GM23248 (cell line): ENCODE results near the gene ATG9B. TPM values are rescaled to one million over a fixed set of nuclear protein-coding genes. Genes with fewer than 3 reads are reported as not detected.

Experiments used
- DNase-seq: peaks from one replicate; pipeline ENCODE4 v3.0.0-alpha.2; 2015
- H2AFZ ChIP-seq: fragments of 200-600 bp; sonication (generic); 2 replicates; pipeline ENCODE4 v1.6.1; 2016; ENCODE audit warnings: antibody characterized with exemption
- H3F3A ChIP-seq: fragments of 200-600 bp; sonication (generic); 2 replicates; pipeline ENCODE4 v1.6.1; 2016; ENCODE audit warnings: mild to moderate bottlenecking, antibody characterized with exemption, mixed run types; ENCODE audit not compliant: insufficient read depth
- H3K27ac ChIP-seq: fragments of 200-600 bp; sonication (generic); 2 replicates; pipeline ENCODE4 v1.5.1; 2016; ENCODE audit warnings: mild to moderate bottlenecking
- H3K27me3 ChIP-seq: fragments of 200-600 bp; sonication (generic); replicated peaks from 2 replicates; pipeline ENCODE4 v1.6.1; 2016; ENCODE audit warnings: mild to moderate bottlenecking; ENCODE audit not compliant: insufficient read depth
- H3K36me3 ChIP-seq: fragments of 200-600 bp; sonication (generic); 2 replicates; pipeline ENCODE4 v1.6.1; 2016; ENCODE audit warnings: low read depth, mild to moderate bottlenecking
- H3K4me1 ChIP-seq: fragments of 200-600 bp; sonication (generic); 2 replicates; pipeline ENCODE4 v1.6.1; 2016; ENCODE audit warnings: mild to moderate bottlenecking; ENCODE audit not compliant: insufficient read depth
- H3K4me2 ChIP-seq: fragments of 200-600 bp; sonication (generic); one replicate; pipeline ENCODE4 v1.6.1; 2016; ENCODE audit warnings: mild to moderate bottlenecking; ENCODE audit not compliant: unreplicated experiment
- H3K4me3 ChIP-seq: fragments of 200-600 bp; sonication (generic); 2 replicates; pipeline ENCODE4 v1.5.1; 2016; ENCODE audit warnings: mild to moderate bottlenecking
- H3K79me2 ChIP-seq: fragments of 200-600 bp; sonication (generic); 2 replicates; pipeline ENCODE4 v1.6.1; 2016; ENCODE audit warnings: mild to moderate bottlenecking; ENCODE audit not compliant: insufficient read depth
- H3K9ac ChIP-seq: fragments of 200-600 bp; sonication (generic); 2 replicates; pipeline ENCODE4 v1.6.1; 2016; ENCODE audit warnings: mild to moderate bottlenecking
- H3K9me2 ChIP-seq: fragments of 200-600 bp; sonication (generic); 2 replicates; pipeline ENCODE4 v1.6.1; 2016; ENCODE audit warnings: mixed run types, mild to moderate bottlenecking, moderate library complexity; ENCODE audit not compliant: insufficient read depth
- H3K9me3 ChIP-seq: fragments of 200-600 bp; sonication (generic); one replicate; pipeline ENCODE4 v1.6.1; 2017; ENCODE audit warnings: low read depth
- H4K20me1 ChIP-seq: fragments of 200-600 bp; sonication (generic); 2 replicates; pipeline ENCODE4 v1.6.0; 2016; ENCODE audit not compliant: insufficient read depth
- EZH2 ChIP-seq: fragments of 200-600 bp; sonication (generic); IDR thresholded peaks from 2 replicates; pipeline ENCODE4 v1.6.1; 2018; ENCODE audit warnings: antibody characterized with exemption, mild to moderate bottlenecking; ENCODE audit not compliant: insufficient read depth, poor library complexity, severe bottlenecking
- EZH2phosphoT487 ChIP-seq: fragments of 200-600 bp; sonication (generic); IDR thresholded peaks from 2 replicates; pipeline ENCODE4 v1.6.1; 2018; ENCODE audit warnings: antibody characterized with exemption, moderate library complexity, mild to moderate bottlenecking, low read depth; ENCODE audit not compliant: insufficient read depth
- WGBS, 2 experiments: methylation state at CpG; one replicate each; pipeline ENCODE4 v1.1.6; 2015 to 2017; ENCODE audit warnings: low lambda C conversion rate in 2 of 2, low coverage in 1 of 2; ENCODE audit errors: missing lambda C conversion rate in 2 of 2; 5-methylcytosine and 5-hydroxymethylcytosine counted together
- in situ Hi-C: fragments of 300-500 bp; cut with MboI; formaldehyde crosslinking; loops from 2 replicates; pipeline ENCODE4 v1.15.0; 2020
- polyA plus RNA-seq: library from polyadenylated mRNA; unstranded; fragments of >200 nt; fragmentation: Nextera tagmentation; extraction: Ambion mirVana; gene quantifications from 2 replicates; pipeline ENCODE4 v1.2.1, GENCODE V29; 2016
- total RNA-seq: library from RNA; depleted of rRNA; stranded (reverse); fragments of >200 nt; shearing (Covaris generic); gene quantifications from 2 replicates; pipeline ENCODE4 v1.2.3, GENCODE V29; 2014

The ATG9B gene
- total and polyA plus RNA-seq, 2 experiments from 2014 or later, result 0.79 TPM; not detected in 1

GRCh38 chr7:151034312-151035025 is 10.2 kb upstream of the ATG9B start:
- Histone ChIP-seq H3K4me2 (no peak overlapping the region), H3K4me1 (peaks cover 16% of the 10 kb centered on the region), H2AFZ (no peak overlapping the region), H3K9ac (no peak overlapping the region), H3K27ac (no peak overlapping the region), H3K79me2 (peaks cover 19% of the 10 kb centered on the region), H3K27me3 (no peaks in the 10 kb centered on the region), H3K9me3 (no peaks in the 10 kb centered on the region), H3F3A (peaks cover 12% of the 10 kb centered on the region), H3K36me3 (no peaks in the 10 kb centered on the region), H3K4me3 (no peak overlapping the region), H4K20me1 (no peaks in the 10 kb centered on the region), H3K9me2 (no peaks in the 10 kb centered on the region)
- in situ Hi-C loops, result no loop called here
- WGBS, 2 experiments, result 88% methylated on average over 21 of the region's 21 CpGs
- TF ChIP-seq EZH2phosphoT487 (no peak), EZH2 (no peak)
- DNase-seq, result no peak

GRCh38 chr7:151033864-151034249 is 9.6 kb upstream of the ATG9B start:
- H3K27ac ChIP-seq, result no peak overlapping the region
- TF ChIP-seq EZH2, result no peak
- no peak for TF ChIP-seq EZH2phosphoT487
- no peak for DNase-seq
- peaks cover 16% of the 10 kb centered on the region for H3K4me1 ChIP-seq
- H3K4me3 ChIP-seq, result no peak overlapping the region
- no peak overlapping the region for H3K9ac ChIP-seq
- H3K9me3 ChIP-seq, result no peaks in the 10 kb centered on the region
- peaks cover 26% of the 10 kb centered on the region for H3K79me2 ChIP-seq
- H4K20me1 ChIP-seq, result no peaks in the 10 kb centered on the region
- no peak overlapping the region for H3K4me2 ChIP-seq
- H3K27me3 ChIP-seq, result no peaks in the 10 kb centered on the region
- 89 to 92% methylated on average over 5 of the region's 5 CpGs for WGBS, 2 experiments
- H3K9me2 ChIP-seq, result no peaks in the 10 kb centered on the region
- in situ Hi-C loops, result no loop called here
- H3F3A ChIP-seq, result peaks cover 12% of the 10 kb centered on the region
- no peaks in the 10 kb centered on the region for H3K36me3 ChIP-seq
- H2AFZ ChIP-seq, result no peak overlapping the region

- Histone ChIP-seq H3K79me2 (peaks cover 26% of the 10 kb centered on the region), H3K9me3 (no peaks in the 10 kb centered on the region), H2AFZ (no peak overlapping the region), H3K4me3 (no peak overlapping the region), H3K36me3 (no peaks in the 10 kb centered on the region), H3K27me3 (no peaks in the 10 kb centered on the region), H4K20me1 (no peaks in the 10 kb centered on the region), H3K27ac (no peak overlapping the region), H3F3A (peaks cover 5% of the 10 kb centered on the region), H3K9me2 (no peaks in the 10 kb centered on the region), H3K4me1 (peaks cover 10% of the 10 kb centered on the region; the same call in 1 of the 2 replicates), H3K9ac (no peak overlapping the region), H3K4me2 (no peak overlapping the region)
- 90 to 91% methylated on average over 12 to 16 of the region's 17 CpGs for WGBS, 2 experiments
- in situ Hi-C loops, result no loop called here
- DNase-seq, result no peak
- no peak for TF ChIP-seq EZH2phosphoT487
- TF ChIP-seq EZH2, result no peak
These were observed 8.9 kb upstream of the ATG9B start for GRCh38 chr7:151032936-151033863.

- Histone ChIP-seq H3F3A (no peaks in the 10 kb centered on the region), H4K20me1 (no peaks in the 10 kb centered on the region), H3K9me3 (no peaks in the 10 kb centered on the region), H3K9ac (no peak overlapping the region), H3K9me2 (no peaks in the 10 kb centered on the region), H3K27me3 (no peaks in the 10 kb centered on the region), H3K4me3 (no peak overlapping the region), H3K4me2 (no peak overlapping the region), H3K79me2 (peaks cover 26% of the 10 kb centered on the region), H3K27ac (no peak overlapping the region), H2AFZ (no peak overlapping the region), H3K36me3 (no peaks in the 10 kb centered on the region), H3K4me1 (peaks cover 10% of the 10 kb centered on the region; the same call in 1 of the 2 replicates)
- 82 to 84% methylated on average over 4 of the region's 4 CpGs for WGBS, 2 experiments
- no peak for TF ChIP-seq EZH2
- no peak for TF ChIP-seq EZH2phosphoT487
- in situ Hi-C loops, result no loop called here
- no peak for DNase-seq
These were observed 6.7 kb upstream of the ATG9B start for GRCh38 chr7:151031011-151031410.
